Activated CD8-positive, alpha-beta memory T cell treated with anti-CD3 and anti-CD28 coated beads, Interleukin-2, amount 10 ng/mL, durations not matched to agents 7 days and 5 days (primary cell): Measurements from ENCODE around the gene ADAM17. TPM values are rescaled to one million over a fixed set of nuclear protein-coding genes. Genes with fewer than 3 reads are reported as not detected.
"Not testable (repeated sequence)": the region's sequence is repeated elsewhere in the genome, so short reads cannot be mapped to it uniquely, and the experiment has no call there.

ENCODE experiments used
- ATAC-seq: fragments of 150-1000 bp; cut with Tn5 transposase; one replicate; pipeline ENCODE4 v1.10.0; 2021; ENCODE audit warnings: moderate library complexity
- CTCF ChIA-PET: fragments of 350-600 bp; sonication (Branson Sonifier 250); formaldehyde crosslinking; loops from one replicate; lab custom pipeline; 2021; ENCODE audit warnings: antibody characterized with exemption; lab: Charles Lee
- DNase-seq: peaks from one replicate; pipeline ENCODE4 v3.0.0-alpha.2; 2020
- H3K27ac Mint-ChIP-seq: one replicate; pipeline ENCODE4 v1.8.0; 2021; ENCODE audit warnings: mild to moderate bottlenecking, mixed read lengths
- H3K27me3 Mint-ChIP-seq: one replicate; pipeline ENCODE4 v1.8.0; 2021; ENCODE audit warnings: mixed read lengths
- H3K36me3 Mint-ChIP-seq: one replicate; pipeline ENCODE4 v1.8.0; 2021; ENCODE audit warnings: mild to moderate bottlenecking, mixed read lengths
- H3K4me1 Mint-ChIP-seq: one replicate; pipeline ENCODE4 v1.8.0; 2021; ENCODE audit warnings: mixed read lengths
- H3K4me3 Mint-ChIP-seq: one replicate; pipeline ENCODE4 v1.8.0; 2021; ENCODE audit warnings: mild to moderate bottlenecking, moderate library complexity, mixed read lengths
- H3K9me3 Mint-ChIP-seq: one replicate; pipeline ENCODE4 v1.8.0; 2022; ENCODE audit warnings: low read depth, mixed read lengths
- total RNA-seq, 2 experiments: library from RNA; stranded (reverse); gene quantifications; one replicate each; pipeline ENCODE4 v1.2.3, GENCODE V29; 2021

The ADAM17 gene
- total RNA-seq, 2 experiments from 2014 or later: 20.0 to 25.5 TPM

DNA sequence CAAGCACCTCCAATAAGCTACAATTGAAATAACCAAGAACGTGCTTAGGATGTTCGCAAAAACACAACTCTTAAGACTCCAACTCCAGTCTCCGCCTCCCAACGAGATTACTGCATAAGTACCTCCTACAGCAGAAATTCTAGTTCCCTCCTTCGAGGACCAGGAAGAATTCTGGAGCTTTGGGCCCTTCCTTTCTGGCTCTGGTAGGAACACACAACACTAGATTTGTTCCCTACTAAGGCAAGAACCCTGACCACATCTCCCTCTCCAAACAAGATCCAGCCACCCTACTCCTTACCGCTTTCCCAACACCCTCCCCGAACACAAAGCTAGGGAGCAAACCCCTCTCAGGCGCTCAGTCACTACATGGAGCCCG is 721 bp downstream of the ADAM17 start:
- Mint-ChIP-seq H3K9me3 (no peaks in the 10 kb centered on the region), H3K4me3 (peak overlapping the region; percentile 97), H3K4me1 (peaks cover 65% of the 10 kb centered on the region), H3K27me3 (no peaks in the 10 kb centered on the region), H3K27ac (peak overlapping the region; percentile 97), H3K36me3 (peaks cover 12% of the 10 kb centered on the region)
- CTCF ChIA-PET: interaction anchor here (0.7 to 3.2 kb wide), 13 partner anchors 9 to 288 kb away, joined by 3 to 14 read pairs (median 5); partner anchors contain the start of genes IAH1, TAF1B and YWHAQ
- peak; percentile 9 for ATAC-seq
- peak; percentile 66 for DNase-seq

DNA sequence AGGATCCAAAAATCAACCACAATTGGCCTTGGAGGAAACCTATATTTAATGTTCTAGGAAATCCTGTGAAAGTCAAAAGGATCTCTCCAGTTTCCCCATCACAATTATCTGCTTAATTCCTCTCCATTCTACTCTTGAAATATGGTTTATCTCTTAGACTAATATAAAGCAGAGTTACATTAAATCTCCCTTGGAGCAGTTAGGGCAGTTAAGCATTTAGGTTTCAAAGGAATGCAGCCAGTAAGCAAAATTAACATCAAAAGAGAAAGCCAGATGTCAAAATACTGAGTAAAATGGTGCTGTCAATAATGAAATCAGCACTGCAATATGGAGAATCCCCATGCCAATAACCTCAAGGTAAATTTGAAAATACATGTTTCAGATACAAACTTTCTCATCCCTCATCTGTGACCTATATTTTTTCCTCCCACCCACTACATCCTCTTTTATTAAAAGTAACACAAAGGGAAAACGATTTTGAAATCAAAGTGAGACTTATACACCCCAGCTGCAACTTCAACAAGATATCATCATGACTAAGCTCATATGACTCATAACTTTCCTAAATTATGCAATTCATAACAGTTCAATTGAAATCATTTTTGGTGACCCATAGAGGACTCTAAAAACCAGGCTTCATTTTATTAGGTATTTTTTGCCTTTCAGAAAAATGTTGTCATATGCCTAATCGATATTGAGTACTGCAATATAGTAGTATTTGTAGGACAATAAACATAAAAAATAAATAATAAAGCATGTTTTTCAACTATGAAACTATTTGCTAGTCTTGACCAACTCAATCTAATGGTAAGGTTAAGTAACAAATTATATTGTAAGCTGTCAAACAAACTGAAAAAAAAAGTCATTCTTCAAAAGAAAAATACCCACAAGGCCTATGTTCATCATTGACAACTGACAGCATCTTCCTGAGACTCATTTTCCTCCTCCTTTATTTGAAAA is 3.1 kb downstream of the ADAM17 start:
- H3K4me3 Mint-ChIP-seq: peak overlapping the region; percentile 30
- ATAC-seq (no peak), DNase-seq (no peak)
- peak overlapping the region; percentile 83 for H3K27ac Mint-ChIP-seq
- H3K4me1 Mint-ChIP-seq: peaks cover 71% of the 10 kb centered on the region
- CTCF ChIA-PET: no interaction called here
- no peaks in the 10 kb centered on the region for H3K27me3 Mint-ChIP-seq
- H3K9me3 Mint-ChIP-seq: no peaks in the 10 kb centered on the region
- H3K36me3 Mint-ChIP-seq: peaks cover 5% of the 10 kb centered on the region

DNA sequence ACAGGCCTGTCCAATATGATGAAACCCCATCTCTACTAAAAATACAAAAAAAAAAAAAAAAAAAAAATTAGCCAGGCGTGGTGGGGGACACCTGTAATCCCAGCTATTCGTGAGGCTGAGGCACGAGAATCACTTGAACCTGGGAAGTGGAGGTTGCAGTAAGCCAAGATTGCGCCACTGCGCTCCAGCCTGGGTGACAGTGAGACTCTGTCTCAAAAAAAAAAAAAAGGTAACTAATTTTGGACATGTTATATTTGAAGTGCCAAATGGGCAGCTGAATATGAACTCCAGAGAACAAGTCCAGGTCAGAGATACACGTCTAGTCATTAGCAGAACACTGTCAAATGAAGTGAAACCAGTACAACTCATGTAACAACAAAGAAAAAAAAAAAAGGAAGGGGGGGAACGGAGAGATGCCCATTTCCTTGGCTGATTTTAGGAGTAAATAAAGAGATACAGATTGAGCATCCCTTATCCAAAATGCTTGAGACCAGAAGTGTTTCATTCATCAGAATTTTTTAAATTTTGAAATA is 4.7 kb downstream of the ADAM17 start:
- CTCF ChIA-PET: interaction anchor here (0.7 kb wide), 2 partner anchors 24 to 375 kb away, joined by 3 read pairs; no protein-coding TSS in a partner anchor
- H3K27me3 Mint-ChIP-seq, H3K36me3 Mint-ChIP-seq, DNase-seq, H3K4me3 Mint-ChIP-seq, ATAC-seq, H3K9me3 Mint-ChIP-seq, H3K27ac Mint-ChIP-seq: not testable (repeated sequence)
- H3K4me1 Mint-ChIP-seq: peaks cover 66% of the 10 kb centered on the region

DNA sequence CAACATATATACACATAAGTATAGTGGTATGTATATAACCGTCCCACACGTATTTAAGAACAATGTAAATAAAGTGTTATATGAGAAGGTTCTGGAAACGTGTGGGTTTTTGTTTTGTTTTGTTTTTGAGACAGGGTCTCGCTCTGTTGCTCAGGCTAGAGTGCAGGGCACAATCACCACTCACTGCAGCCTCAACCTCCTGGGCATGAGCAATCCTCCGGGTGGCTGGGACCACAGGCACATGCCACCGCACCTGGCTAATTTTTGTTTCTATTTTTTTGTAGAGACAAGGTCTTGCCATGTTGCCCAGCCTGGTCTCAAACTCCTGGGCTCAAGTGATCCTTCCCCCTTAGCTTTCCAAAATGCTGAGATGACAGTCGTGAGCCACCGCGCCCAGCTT is 6.2 kb downstream of the ADAM17 start:
- H3K27ac Mint-ChIP-seq: no peak overlapping the region

DNA sequence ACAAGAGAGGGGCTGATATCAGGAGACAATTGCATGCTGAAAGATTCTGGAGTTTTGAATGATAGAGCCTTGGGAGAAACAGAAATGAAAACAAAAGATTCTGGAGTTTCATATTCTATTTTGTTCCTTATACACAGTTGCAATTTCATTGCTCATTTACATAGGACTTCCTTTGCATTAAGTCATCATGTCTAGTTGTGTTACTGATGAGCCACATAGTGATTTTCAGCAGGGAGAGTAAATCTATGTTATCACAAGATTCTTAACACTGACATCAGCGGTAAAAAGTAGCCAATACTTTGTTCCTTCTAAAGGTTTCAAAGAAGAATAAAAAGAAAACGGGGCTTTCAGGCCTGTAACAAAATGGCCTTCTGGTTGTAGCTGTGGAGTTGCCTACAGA is 7.1 kb downstream of the ADAM17 start:
- DNase-seq: no peak
- CTCF ChIA-PET: interaction anchor here (1.2 to 1.4 kb wide), 2 partner anchors 9 to 58 kb away, joined by 3 to 8 read pairs; no protein-coding TSS in a partner anchor

More for the DNA sequence above, 6.2 kb downstream of the ADAM17 start:
- ATAC-seq (no peak), DNase-seq (no peak)
- H3K4me1 Mint-ChIP-seq: peaks cover 65% of the 10 kb centered on the region
- no peak overlapping the region for H3K4me3 Mint-ChIP-seq
- no peaks in the 10 kb centered on the region for H3K9me3 Mint-ChIP-seq
- peaks cover 11% of the 10 kb centered on the region for H3K36me3 Mint-ChIP-seq
- CTCF ChIA-PET: interaction anchor here (1.2 to 1.4 kb wide), 2 partner anchors 10 to 59 kb away, joined by 3 to 8 read pairs; no protein-coding TSS in a partner anchor
- H3K27me3 Mint-ChIP-seq: no peaks in the 10 kb centered on the region

DNA sequence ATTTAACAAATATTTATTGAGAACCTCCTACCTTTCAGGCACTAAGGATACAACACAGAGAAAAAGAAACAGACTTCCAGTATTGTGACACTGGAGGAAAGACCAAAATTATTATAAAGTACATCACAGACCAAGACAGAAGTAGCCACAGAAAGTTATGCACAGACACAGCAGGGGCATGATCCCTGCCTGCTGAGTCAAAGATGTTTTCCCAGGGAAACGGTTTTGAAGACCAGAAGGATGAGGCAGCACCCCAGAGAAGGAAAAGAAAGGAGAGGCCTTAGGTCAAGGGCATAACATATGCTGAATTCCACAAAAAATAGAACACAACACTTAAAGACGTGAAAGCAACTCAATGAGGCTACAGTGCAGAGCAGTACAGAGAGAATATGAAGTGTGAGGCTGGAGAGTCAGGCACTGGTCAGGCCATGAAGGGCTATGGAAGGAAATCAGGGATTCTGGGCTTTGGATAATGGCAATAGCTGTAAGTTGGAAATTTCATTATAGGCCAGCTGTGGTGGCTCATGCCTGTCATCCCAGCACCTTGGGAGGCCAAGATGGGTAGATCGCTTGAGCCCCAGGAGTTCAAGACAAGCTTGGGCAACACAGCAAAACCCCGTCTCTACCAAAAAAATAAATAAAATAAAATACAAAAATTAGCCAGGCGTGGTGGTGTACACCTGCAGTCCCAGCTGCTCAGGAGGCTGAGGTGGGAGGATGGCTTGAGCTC is 8.2 kb downstream of the ADAM17 start:
- peak overlapping the region; percentile 60 for H3K27ac Mint-ChIP-seq
- H3K9me3 Mint-ChIP-seq: no peaks in the 10 kb centered on the region
- H3K4me1 Mint-ChIP-seq: peaks cover 62% of the 10 kb centered on the region
- CTCF ChIA-PET: interaction anchor here (0.6 kb wide), 1 partner anchor 94 kb away, joined by 4 read pairs; no protein-coding TSS in a partner anchor
- H3K36me3 Mint-ChIP-seq: peaks cover 9% of the 10 kb centered on the region
- no peaks in the 10 kb centered on the region for H3K27me3 Mint-ChIP-seq
- DNase-seq (no peak), ATAC-seq (no peak)
- no peak overlapping the region for H3K4me3 Mint-ChIP-seq

More for the DNA sequence above, 7.1 kb downstream of the ADAM17 start:
- Mint-ChIP-seq H3K27ac (peak overlapping the region; percentile 88), H3K27me3 (no peaks in the 10 kb centered on the region), H3K36me3 (peaks cover 10% of the 10 kb centered on the region), H3K9me3 (no peaks in the 10 kb centered on the region), H3K4me1 (peaks cover 64% of the 10 kb centered on the region), H3K4me3 (peak overlapping the region; percentile 61)
- ATAC-seq: peak; percentile 70

DNA sequence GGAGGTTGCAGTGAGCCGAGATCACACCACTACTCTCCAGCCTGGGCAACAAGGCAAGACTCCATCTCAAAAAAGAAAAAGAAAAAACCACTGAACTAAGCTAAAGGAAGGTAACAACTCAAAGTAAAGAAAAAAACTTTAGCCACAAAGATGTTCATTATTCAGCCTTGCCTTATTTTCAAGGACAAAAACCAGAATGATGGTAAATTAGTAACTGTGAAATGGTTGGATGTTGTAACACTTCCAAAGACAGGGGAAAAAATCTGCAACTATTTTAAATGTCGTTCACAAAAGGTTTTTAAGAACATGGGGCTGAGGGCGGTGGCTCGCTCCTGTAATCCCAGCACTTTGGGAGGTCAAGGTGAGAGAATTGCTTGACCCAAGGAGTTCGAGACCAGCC is 10.1 kb downstream of the ADAM17 start:
- ATAC-seq (no peak), DNase-seq (no peak)
- Mint-ChIP-seq H3K4me1 (peaks cover 49% of the 10 kb centered on the region), H3K27me3 (no peaks in the 10 kb centered on the region), H3K9me3 (no peaks in the 10 kb centered on the region), H3K27ac (no peak overlapping the region), H3K4me3 (no peak overlapping the region), H3K36me3 (peaks cover 13% of the 10 kb centered on the region)
- CTCF ChIA-PET: interaction anchor here (1.1 kb wide), 1 partner anchor 10 kb away, joined by 3 read pairs; no protein-coding TSS in a partner anchor

DNA sequence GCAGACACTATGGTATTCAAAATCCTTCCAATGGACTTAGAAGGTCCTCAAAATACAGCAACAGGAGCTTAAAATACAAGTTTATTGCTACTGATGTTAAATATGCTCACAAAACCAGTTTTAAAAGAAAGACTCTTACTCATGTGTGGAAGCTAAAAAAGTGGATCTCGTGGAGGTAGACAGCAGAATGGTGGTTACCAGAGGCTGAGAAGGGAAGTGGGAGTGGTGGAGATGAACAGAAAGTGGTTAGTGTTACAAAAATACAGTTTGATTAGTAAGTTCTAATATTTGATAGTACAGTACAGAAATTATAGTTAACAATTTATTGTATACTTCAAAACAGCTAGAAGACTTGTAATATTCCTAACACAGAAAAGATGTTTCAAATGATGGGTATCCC is 12.1 kb downstream of the ADAM17 start:
- Mint-ChIP-seq H3K4me3 (no peak overlapping the region), H3K9me3 (no peaks in the 10 kb centered on the region), H3K4me1 (peaks cover 38% of the 10 kb centered on the region), H3K27ac (peak overlapping the region; percentile 44), H3K36me3 (peaks cover 15% of the 10 kb centered on the region), H3K27me3 (no peaks in the 10 kb centered on the region)
- peak; percentile 53 for ATAC-seq
- CTCF ChIA-PET: interaction anchor here (2.2 kb wide), 1 partner anchor 12 kb away, joined by 8 read pairs; the partner anchor contains the start of gene ADAM17
- DNase-seq: peak; percentile 47

DNA sequence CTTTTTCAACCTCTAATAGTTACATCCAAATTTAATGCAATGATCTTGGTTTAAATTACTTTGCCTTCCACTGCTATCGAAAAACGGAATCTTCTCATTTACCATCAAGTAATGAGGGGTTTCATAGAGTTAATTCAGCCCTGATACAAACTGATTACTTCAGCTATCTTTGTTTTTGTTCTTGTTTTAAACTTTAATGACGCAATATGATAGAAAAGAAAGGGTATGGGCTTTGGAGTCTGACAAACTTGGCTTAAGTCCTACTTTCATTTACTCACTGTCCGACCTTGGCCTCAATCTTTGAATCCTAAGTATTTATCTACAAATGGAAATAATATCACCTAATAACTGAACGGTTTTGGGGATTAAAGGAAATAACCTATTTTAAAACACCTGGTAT is 16.1 kb downstream of the ADAM17 start:
- Mint-ChIP-seq H3K9me3 (no peaks in the 10 kb centered on the region), H3K36me3 (peaks cover 16% of the 10 kb centered on the region)
- no peak for DNase-seq

DNA sequence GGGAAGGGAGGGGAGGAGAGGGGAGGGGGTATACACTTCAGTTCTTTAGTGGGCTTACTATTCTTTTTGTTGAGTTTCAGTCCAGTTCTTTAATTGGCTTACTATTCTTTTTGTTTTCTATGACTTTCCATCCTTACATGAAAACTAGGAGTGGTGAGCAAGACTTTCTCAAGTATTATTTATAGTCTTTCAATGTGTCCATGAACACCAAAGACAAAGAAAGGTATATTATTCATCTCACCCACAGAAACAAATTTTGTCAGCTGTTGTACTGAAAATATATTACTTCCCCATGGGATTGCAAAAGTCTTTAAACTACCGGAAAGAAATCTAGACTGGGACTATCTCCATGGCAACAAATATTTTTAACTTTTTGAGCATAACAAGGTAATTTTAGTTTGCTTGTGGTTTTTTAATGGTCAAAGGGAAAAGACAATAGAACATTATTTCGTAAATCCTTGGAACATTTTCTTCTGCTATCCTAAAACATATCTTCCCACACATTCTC is 17.6 kb downstream of the ADAM17 start:
- Mint-ChIP-seq H3K36me3 (peaks cover 18% of the 10 kb centered on the region), H3K4me1 (peaks cover 17% of the 10 kb centered on the region), H3K4me3 (no peak overlapping the region), H3K27me3 (no peaks in the 10 kb centered on the region), H3K9me3 (no peaks in the 10 kb centered on the region), H3K27ac (no peak overlapping the region)
- no peak for DNase-seq
- CTCF ChIA-PET: interaction anchor here (0.8 kb wide), 1 partner anchor 276 kb away, joined by 3 read pairs; no protein-coding TSS in a partner anchor
- ATAC-seq: no peak

More for the DNA sequence above, 16.1 kb downstream of the ADAM17 start:
- ATAC-seq: no peak
- Mint-ChIP-seq H3K4me3 (no peak overlapping the region), H3K27ac (no peak overlapping the region), H3K27me3 (no peaks in the 10 kb centered on the region), H3K4me1 (peaks cover 24% of the 10 kb centered on the region)
- CTCF ChIA-PET: interaction anchor here (1.2 to 2.1 kb wide), 3 partner anchors 9 to 117 kb away, joined by 3 to 8 read pairs (median 4); no protein-coding TSS in a partner anchor

DNA sequence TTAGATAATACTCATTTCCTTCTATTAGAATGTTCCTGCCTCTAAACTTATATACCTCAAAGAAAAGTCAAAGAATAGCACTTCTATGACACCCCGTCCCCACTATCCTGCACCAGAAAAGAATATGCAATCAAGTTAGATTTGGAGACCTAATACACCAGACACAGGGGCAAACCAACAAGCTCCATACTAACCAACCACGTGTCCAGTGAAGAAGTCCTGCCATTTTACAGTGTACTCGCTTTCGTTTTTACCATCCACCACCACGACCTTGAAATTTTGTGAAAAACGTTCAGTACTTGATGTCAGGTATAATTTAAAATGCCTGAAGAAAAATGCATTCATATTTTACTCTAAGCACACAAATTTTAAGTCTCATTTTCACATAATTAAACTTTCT is 19.1 kb downstream of the ADAM17 start:
- H3K27ac Mint-ChIP-seq: no peak overlapping the region
- DNase-seq (no peak), ATAC-seq (no peak)
- H3K9me3 Mint-ChIP-seq: no peaks in the 10 kb centered on the region
- H3K4me3 Mint-ChIP-seq: no peak overlapping the region
- H3K27me3 Mint-ChIP-seq: no peaks in the 10 kb centered on the region
- CTCF ChIA-PET: interaction anchor here (0.9 to 1.8 kb wide), 3 partner anchors 18 to 34 kb away, joined by 3 to 5 read pairs (median 4); no protein-coding TSS in a partner anchor
- H3K4me1 Mint-ChIP-seq: peaks cover 16% of the 10 kb centered on the region
- peaks cover 19% of the 10 kb centered on the region for H3K36me3 Mint-ChIP-seq

DNA sequence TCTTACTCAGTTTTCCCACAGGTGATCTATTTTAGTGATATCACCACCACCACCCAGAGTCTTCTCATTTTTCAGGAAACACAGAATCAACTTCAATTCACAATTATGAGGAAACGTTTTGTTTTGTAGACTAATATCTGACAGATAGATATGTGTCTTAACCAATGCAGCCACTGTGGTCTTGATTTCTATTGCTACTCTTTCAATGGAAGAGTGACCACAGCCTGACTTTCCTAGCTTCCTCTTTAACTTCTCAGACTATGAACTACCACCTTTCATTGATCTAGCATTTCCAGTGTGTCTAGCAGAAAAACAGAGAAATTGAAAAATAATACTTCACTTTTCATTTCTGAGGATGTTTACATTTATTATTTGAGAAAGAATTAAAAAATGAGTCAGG is 20.5 kb downstream of the ADAM17 start:
- DNase-seq (no peak), ATAC-seq (no peak)
- H3K27me3 Mint-ChIP-seq: no peaks in the 10 kb centered on the region
- H3K27ac Mint-ChIP-seq: no peak overlapping the region
- H3K4me1 Mint-ChIP-seq: peaks cover 16% of the 10 kb centered on the region
- H3K36me3 Mint-ChIP-seq: peaks cover 21% of the 10 kb centered on the region
- CTCF ChIA-PET: interaction anchor here (0.8 to 1.8 kb wide), 4 partner anchors 11 to 265 kb away, joined by 3 to 5 read pairs (median 4); no protein-coding TSS in a partner anchor
- H3K9me3 Mint-ChIP-seq: no peaks in the 10 kb centered on the region
- H3K4me3 Mint-ChIP-seq: no peak overlapping the region
